Measurements from ENCODE around the gene SNTG2. TPM values are rescaled to one million over a fixed set of nuclear protein-coding genes. Genes with fewer than 3 reads are reported as not detected.

The SNTG2 gene
- total RNA-seq, 2 experiments from 2014 or later: 2.5 to 3.2 TPM

GRCh38 chr2:955829-956731 is 5.4 kb downstream of the SNTG2 start:
- Mint-ChIP-seq H3K4me1 (ENCODE audit: low read depth) (peaks cover 20% of the 10 kb centered on the region), H3K9me3 (no peaks in the 10 kb centered on the region), H3K36me3 (ENCODE audit: low read depth) (no peaks in the 10 kb centered on the region), H3K27me3 (peaks cover 10% of the 10 kb centered on the region), H3K27ac (no peak overlapping the region), H3K4me3 (no peak overlapping the region)
- ChIA-PET CTCF (no interaction called here), POLR2A (no interaction called here)
- intact Hi-C loops (cut with micrococcal nuclease): no loop called here
- TF ChIP-seq CTCF (IDR thresholded peaks at IDR 0.05): no peak
- ATAC-seq (no peak), DNase-seq (no peak)

- no peaks in the 10 kb centered on the region for H3K27me3 Mint-ChIP-seq
- DNase-seq: no peak
- H3K36me3 Mint-ChIP-seq (ENCODE audit: low read depth): no peaks in the 10 kb centered on the region
- peaks cover 4% of the 10 kb centered on the region for H3K4me1 Mint-ChIP-seq (ENCODE audit: low read depth)
- CTCF ChIA-PET: no interaction called here
- POLR2A ChIA-PET: no interaction called here
- intact Hi-C loops (cut with micrococcal nuclease): no loop called here
- no peak for ATAC-seq
- H3K9me3 Mint-ChIP-seq: no peaks in the 10 kb centered on the region
- H3K27ac Mint-ChIP-seq: no peak overlapping the region
- no peak overlapping the region for H3K4me3 Mint-ChIP-seq
- no peak for TF ChIP-seq CTCF (IDR thresholded peaks at IDR 0.05)
Measured at GRCh38 chr2:959457-959856, 8.8 kb downstream of the SNTG2 start.

- ATAC-seq: no peak
- no peak for DNase-seq
- TF ChIP-seq CTCF (IDR thresholded peaks at IDR 0.05): no peak
- Mint-ChIP-seq H3K4me3 (no peak overlapping the region), H3K9me3 (no peaks in the 10 kb centered on the region), H3K27ac (no peak overlapping the region), H3K27me3 (no peaks in the 10 kb centered on the region), H3K36me3 (ENCODE audit: low read depth) (no peaks in the 10 kb centered on the region), H3K4me1 (ENCODE audit: low read depth) (peaks cover 2% of the 10 kb centered on the region)
- CTCF ChIA-PET: no interaction called here
- POLR2A ChIA-PET: no interaction called here
- intact Hi-C loops (cut with micrococcal nuclease): no loop called here
Measured at GRCh38 chr2:960061-960736, 9.6 kb downstream of the SNTG2 start.

DNA sequence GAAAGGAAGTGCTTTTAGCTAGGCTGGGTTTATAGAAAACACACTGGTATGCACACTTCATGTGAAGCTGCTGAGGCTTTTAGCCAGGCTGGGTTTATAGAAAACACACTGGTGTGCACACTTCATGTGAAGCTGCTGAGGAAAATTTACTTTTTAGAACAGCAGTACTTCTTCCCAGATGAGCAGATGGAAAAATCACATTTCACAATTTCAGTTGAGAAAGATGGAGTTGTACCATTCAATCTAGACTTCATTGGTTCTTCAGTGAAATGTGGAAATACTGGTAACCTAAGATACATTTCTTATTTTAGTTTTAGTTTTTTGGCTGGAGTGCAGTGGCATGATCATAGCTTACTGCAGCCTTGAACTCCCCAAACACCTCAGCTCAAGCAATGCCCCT is 11.1 kb downstream of the SNTG2 start:
- Mint-ChIP-seq H3K27ac (no peak overlapping the region), H3K27me3 (no peaks in the 10 kb centered on the region), H3K36me3 (ENCODE audit: low read depth) (no peaks in the 10 kb centered on the region), H3K9me3 (no peaks in the 10 kb centered on the region), H3K4me3 (no peak overlapping the region), H3K4me1 (ENCODE audit: low read depth) (peaks cover 2% of the 10 kb centered on the region)
- CTCF ChIA-PET: no interaction called here
- ATAC-seq (no peak), DNase-seq (no peak)
- intact Hi-C loops (cut with micrococcal nuclease): no loop called here
- TF ChIP-seq CTCF (IDR thresholded peaks at IDR 0.05): no peak
- POLR2A ChIA-PET: interaction anchor here (0.5 kb wide), 1 partner anchor 351 kb away, joined by 3 read pairs; no protein-coding TSS in a partner anchor

GRCh38 chr2:963876-964275 is 13.2 kb downstream of the SNTG2 start:
- peaks cover 2% of the 10 kb centered on the region for H3K27me3 Mint-ChIP-seq
- no peak for DNase-seq
- peaks cover 5% of the 10 kb centered on the region for H3K9me3 Mint-ChIP-seq
- no peak for ATAC-seq
- no peak for TF ChIP-seq CTCF (IDR thresholded peaks at IDR 0.05)
- no peaks in the 10 kb centered on the region for H3K36me3 Mint-ChIP-seq (ENCODE audit: low read depth)
- no peak overlapping the region for H3K27ac Mint-ChIP-seq
- no peak overlapping the region for H3K4me3 Mint-ChIP-seq
- H3K4me1 Mint-ChIP-seq (ENCODE audit: low read depth): peaks cover 2% of the 10 kb centered on the region
- ChIA-PET POLR2A (no interaction called here), CTCF (no interaction called here)
- intact Hi-C loops (cut with micrococcal nuclease): no loop called here
